Measurements from ENCODE around the gene LONP1.

Gene LONP1

DNA sequence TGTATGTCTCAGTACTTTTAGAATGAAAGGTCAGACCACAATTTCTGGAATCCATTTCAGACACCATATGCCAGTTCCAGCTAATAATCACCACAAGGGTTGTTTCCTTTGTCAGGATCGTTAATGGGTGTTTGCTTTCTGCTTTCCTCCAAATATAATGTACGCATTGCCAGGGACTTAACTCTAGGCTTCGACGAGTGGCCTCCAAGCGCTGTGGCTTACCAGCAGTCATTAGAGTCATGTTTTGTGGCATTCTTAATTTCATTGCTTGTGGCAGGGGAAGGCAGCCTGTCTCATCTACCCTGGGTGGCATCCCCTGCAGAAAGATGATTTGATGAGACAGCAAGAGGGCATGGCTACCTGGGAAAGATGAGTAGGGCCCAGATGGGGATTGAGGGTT is 74.5 kb downstream of the LONP1 start:
- H3K36me3 ChIP-seq: peaks cover 89% of the 10 kb centered on the region
- H3K4me1 ChIP-seq: no peaks in the 10 kb centered on the region
- TF ChIP-seq, protein P1, sequence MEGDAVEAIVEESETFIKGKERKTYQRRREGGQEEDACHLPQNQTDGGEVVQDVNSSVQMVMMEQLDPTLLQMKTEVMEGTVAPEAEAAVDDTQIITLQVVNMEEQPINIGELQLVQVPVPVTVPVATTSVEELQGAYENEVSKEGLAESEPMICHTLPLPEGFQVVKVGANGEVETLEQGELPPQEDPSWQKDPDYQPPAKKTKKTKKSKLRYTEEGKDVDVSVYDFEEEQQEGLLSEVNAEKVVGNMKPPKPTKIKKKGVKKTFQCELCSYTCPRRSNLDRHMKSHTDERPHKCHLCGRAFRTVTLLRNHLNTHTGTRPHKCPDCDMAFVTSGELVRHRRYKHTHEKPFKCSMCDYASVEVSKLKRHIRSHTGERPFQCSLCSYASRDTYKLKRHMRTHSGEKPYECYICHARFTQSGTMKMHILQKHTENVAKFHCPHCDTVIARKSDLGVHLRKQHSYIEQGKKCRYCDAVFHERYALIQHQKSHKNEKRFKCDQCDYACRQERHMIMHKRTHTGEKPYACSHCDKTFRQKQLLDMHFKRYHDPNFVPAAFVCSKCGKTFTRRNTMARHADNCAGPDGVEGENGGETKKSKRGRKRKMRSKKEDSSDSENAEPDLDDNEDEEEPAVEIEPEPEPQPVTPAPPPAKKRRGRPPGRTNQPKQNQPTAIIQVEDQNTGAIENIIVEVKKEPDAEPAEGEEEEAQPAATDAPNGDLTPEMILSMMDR (IDR thresholded peaks at IDR 0.05; ENCODE audit: low read depth, low read length): no peak
- H3K9me3 ChIP-seq: no peaks in the 10 kb centered on the region
- H3K4me3 ChIP-seq (ENCODE audit: low read depth, low read length): no peak overlapping the region
- DNase-seq: no peak
- H3K27me3 ChIP-seq: no peaks in the 10 kb centered on the region

DNA sequence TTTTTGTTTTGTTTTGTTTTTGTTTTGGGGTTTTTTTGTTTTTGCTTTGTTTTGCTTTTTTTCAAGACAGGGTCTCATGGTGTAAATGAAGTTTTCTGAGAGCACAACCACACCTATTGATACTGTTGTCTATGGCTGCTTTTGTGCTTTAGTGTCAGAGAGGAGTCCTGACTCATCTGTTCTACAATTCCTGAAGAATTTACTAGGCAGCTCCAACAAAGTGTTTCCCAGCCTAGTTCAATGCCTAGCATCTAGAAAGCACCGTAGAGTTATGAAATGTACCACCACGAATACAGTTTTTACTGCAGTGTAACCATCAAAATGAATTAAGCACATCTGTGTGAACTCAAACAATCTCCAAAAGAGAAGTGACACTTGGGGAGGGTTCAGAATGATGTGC is 75.9 kb downstream of the LONP1 start:
- TF ChIP-seq, protein P1 (IDR thresholded peaks at IDR 0.05; ENCODE audit: low read depth, low read length): no peak
- Histone ChIP-seq H3K36me3 (peaks cover 82% of the 10 kb centered on the region), H3K4me3 (ENCODE audit: low read depth, low read length) (no peak overlapping the region), H3K9me3 (no peaks in the 10 kb centered on the region), H3K27me3 (no peaks in the 10 kb centered on the region), H3K4me1 (no peaks in the 10 kb centered on the region)
- DNase-seq: no peak

DNA sequence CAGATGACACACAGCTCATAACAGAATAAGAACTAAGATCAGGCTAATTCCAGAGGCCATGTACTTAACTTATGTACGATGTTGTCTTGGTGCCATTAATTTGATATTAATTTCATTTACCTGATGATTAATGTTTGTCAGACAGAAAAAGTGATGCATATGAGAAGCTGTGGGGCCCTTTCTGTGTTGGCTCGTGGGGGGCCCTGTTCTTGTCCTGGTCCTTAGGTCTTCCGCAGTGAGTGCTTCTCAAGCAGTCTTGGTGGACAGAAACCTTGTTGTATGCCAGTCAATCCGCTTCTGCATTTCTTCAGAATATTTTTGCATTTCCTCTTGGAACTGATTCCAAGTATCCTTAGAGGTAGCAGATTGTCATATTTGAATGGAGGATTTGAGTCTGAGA is 76.9 kb downstream of the LONP1 start:
- TF ChIP-seq, protein P1 (IDR thresholded peaks at IDR 0.05; ENCODE audit: low read depth, low read length): no peak
- DNase-seq: no peak
- H3K9me3 ChIP-seq: no peaks in the 10 kb centered on the region
- no peaks in the 10 kb centered on the region for H3K4me1 ChIP-seq
- H3K36me3 ChIP-seq: peaks cover 75% of the 10 kb centered on the region
- H3K27me3 ChIP-seq: no peaks in the 10 kb centered on the region
- no peak overlapping the region for H3K4me3 ChIP-seq (ENCODE audit: low read depth, low read length)

DNA sequence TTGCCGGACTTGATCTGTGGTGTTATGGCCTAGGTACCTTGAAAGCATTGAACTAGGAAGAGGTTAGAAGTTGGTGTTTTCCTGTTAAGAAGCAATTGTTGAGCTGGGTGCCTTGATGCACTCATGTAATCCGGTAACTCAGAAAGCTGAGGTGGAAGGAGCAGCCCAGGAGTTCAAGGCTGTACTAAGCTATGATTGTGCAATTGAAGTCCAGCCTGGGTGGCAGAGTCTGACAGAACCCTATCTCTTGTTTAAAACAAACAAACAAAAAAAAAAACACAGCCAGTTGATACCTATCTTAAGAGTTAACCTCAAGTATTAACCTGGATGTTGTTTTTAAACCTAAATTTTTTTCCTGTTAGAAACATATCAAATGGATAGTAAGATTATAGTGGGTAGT is 77.7 kb downstream of the LONP1 start:
- DNase-seq: no peak
- no peaks in the 10 kb centered on the region for H3K4me1 ChIP-seq
- no peak overlapping the region for H3K4me3 ChIP-seq (ENCODE audit: low read depth, low read length)
- H3K36me3 ChIP-seq: peaks cover 67% of the 10 kb centered on the region
- no peaks in the 10 kb centered on the region for H3K27me3 ChIP-seq
- TF ChIP-seq, protein P1 (IDR thresholded peaks at IDR 0.05; ENCODE audit: low read depth, low read length): no peak
- H3K9me3 ChIP-seq: no peaks in the 10 kb centered on the region
